ENCODE results near the gene ZAR1L. TPM values are rescaled to one million over a fixed set of nuclear protein-coding genes. Genes with fewer than 3 reads are reported as not detected.

Gene ZAR1L, protein sequence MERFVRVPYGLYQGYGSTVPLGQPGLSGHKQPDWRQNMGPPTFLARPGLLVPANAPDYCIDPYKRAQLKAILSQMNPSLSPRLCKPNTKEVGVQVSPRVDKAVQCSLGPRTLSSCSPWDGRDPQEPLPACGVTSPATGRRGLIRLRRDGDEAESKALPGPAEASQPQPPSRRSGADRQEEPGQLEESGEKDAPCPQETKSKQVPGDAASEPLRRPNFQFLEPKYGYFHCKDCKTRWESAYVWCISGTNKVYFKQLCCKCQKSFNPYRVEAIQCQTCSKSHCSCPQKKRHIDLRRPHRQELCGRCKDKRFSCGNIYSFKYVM
- not detected in 2 replicates for total RNA-seq

DNA sequence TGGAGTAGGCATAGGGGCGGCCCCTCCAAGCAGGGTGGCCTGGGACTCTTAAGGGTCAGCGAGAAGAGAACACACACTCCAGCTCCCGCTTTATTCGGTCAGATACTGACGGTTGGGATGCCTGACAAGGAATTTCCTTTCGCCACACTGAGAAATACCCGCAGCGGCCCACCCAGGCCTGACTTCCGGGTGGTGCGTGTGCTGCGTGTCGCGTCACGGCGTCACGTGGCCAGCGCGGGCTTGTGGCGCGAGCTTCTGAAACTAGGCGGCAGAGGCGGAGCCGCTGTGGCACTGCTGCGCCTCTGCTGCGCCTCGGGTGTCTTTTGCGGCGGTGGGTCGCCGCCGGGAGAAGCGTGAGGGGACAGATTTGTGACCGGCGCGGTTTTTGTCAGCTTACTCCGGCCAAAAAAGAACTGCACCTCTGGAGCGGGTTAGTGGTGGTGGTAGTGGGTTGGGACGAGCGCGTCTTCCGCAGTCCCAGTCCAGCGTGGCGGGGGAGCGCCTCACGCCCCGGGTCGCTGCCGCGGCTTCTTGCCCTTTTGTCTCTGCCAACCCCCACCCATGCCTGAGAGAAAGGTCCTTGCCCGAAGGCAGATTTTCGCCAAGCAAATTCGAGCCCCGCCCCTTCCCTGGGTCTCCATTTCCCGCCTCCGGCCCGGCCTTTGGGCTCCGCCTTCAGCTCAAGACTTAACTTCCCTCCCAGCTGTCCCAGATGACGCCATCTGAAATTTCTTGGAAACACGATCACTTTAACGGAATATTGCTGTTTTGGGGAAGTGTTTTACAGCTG is at the start of gene ZAR1L, which contains the start of gene BRCA2:
ZAR1L (minus strand) TSS at position 126 of the 790 bp plus-strand sequence. CDS start 3,438 bp downstream, outside the sequence.
BRCA2 (plus strand) TSS at position 271 of the 790 bp plus-strand sequence. CDS start 953 bp downstream, outside the sequence.

Other genes starting within 250 kb of the ZAR1L start
- 0.99 and 16.3 TPM in 2 replicates for gene BRCA2, start 145 bp upstream of the ZAR1L start, total RNA-seq
- gene N4BP2L1, start 112.8 kb upstream of the ZAR1L start, total RNA-seq: 2.5 and 4.5 TPM in 2 replicates
- 80.6 and 126 TPM in 2 replicates for gene N4BP2L2, start 223.4 kb upstream of the ZAR1L start, total RNA-seq

Measured in smooth muscle cell of trachea (primary cell).